CD1c-positive myeloid dendritic cell (primary cell): Measurements from ENCODE around the gene BEND7.
"Not testable (repeated sequence)": the region's sequence is repeated elsewhere in the genome, so short reads cannot be mapped to it uniquely, and the experiment has no call there.

Experiments
- DNase-seq: peaks from one replicate; pipeline ENCODE4 v3.0.0-alpha.2; 2016; ENCODE audit errors: extremely low spot score

Gene BEND7, protein sequence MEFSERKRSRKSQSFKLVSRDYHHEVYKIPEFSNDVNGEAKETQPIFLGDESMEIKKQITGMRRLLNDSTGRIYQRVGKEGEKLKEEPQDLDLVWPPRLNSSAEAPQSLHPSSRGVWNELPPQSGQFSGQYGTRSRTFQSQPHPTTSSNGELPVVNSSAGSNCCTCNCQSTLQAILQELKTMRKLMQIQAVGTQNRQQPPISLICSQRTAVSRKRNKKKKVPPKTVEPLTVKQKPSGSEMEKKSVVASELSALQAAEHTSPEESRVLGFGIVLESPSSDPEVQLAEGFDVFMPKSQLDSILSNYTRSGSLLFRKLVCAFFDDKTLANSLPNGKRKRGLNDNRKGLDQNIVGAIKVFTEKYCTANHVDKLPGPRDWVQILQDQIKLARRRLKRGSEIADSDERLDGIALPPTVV

DNA sequence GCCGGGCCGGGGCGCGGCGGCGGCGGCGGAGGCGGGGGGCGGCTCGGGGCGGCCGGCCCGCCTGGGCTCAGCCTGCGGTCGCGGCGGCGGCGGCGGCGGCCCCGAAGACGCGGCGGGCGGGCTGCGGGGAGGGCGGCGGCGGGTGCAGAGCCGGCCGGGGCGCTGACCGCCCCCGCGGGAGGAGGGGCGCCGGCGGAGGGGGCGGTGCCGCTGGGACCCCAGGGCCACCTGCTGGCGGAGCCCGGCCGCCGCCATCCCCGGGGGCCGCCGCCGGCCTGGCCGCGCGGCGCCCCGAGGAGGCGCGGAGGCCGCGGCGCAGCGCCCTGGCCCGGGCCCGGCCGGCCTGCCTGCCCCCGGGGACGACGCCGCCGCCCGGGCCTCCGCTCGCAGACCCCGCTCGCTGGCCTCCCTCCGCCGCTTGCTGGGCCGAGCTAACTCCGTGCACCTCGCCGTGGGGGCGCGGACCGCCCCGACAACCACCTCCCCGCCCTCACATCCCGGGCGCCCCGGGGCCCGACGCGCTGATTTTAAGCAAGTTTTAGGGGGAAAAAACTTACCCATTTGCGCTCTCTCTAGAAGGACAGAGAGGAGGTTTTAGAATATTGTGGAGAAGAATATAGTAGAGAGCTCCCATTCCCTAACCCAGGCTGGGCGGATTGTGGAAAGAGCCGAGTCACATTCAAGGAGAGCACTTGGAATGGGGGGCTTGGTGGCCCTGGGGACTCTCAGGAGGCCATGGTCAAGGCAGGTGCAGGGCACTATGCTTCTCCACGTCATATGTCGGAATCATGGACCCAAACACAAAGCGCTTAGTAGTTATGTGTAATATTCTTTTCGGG, at the start of gene BEND7:
BEND7 (minus strand) TSS at position 140 of the 839 bp plus-strand sequence. CDS start 481 bp downstream, outside the sequence.
- no peak for DNase-seq

DNA sequence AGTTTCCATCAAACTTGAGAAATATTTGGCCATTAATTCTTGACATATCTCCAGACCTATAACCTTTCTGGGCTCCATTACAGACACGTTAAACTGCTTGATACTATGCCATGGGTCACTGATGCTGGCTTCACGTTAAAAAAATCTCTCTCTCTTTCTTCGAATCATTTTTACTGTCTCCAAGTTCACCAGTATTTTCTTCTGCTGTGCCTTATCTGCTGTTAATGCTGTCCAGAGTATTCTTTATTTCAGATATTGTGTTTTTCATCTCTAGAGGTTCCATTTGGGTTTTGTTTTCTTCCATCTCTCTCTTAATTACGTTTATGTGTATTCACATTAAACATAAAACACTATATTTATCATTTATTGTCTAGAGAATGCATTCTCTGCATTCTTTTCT, 45.1 kb upstream of the BEND7 start:
- DNase-seq = no peak

DNA sequence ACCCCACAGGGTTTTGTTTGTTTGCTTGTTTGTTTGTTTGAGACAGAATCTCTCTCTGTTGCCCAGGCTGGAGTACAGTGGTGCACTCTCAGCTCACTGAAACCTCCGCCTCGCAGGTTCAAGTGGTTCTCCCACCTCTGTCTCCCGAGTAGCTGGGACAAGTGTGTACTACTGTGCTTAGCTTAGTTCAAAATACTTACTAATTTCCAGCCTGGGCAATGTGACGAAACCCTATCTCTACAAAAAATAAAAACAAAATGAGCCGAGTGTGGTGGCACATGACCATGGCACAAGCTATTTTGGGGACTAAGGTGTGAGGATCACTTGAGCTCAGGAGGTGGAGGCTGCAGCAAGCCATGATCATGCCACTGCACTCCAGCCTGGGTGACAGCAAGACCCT, 42.7 kb upstream of the BEND7 start:
- DNase-seq = no peak

DNA sequence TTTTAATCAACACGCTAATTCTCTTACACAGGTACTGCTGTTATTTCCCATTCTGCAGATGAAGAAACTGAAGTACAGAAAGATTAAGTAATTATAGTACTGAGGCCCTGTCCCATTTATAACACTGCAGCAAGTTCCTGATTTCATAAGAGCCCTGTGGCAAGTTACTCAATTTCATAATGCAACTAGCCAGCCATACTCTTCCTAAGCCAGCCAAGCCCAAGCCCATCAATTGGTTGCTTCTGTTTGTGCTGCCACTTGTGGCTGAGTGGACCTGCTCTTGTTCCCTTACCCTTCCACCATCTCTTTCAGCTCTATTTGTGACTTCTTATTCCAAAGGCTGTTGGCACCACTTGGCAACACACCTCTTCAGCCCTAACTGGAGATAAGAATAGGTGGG, 38.2 kb upstream of the BEND7 start:
- DNase-seq = peak; percentile 47

DNA sequence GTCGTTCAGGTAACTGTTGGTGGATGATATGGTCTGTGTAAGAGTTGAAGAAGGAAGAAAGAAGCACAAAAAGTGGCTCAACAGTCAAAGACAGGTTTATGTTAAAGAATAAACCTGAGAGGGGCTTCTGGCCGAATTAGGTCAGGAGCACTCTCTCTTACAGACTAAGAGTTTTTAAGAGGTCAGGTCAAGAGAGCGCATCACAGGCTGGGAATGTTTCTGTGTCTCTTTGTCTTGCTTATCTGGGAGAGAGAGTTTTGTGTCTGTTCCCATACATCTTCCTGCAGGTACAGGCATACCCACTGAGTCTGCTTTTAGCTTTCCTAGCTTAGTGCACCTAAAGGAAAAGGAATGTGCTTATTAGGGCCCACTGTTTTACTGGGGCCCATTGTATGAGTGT, 35.8 kb upstream of the BEND7 start:
- DNase-seq = no peak

DNA sequence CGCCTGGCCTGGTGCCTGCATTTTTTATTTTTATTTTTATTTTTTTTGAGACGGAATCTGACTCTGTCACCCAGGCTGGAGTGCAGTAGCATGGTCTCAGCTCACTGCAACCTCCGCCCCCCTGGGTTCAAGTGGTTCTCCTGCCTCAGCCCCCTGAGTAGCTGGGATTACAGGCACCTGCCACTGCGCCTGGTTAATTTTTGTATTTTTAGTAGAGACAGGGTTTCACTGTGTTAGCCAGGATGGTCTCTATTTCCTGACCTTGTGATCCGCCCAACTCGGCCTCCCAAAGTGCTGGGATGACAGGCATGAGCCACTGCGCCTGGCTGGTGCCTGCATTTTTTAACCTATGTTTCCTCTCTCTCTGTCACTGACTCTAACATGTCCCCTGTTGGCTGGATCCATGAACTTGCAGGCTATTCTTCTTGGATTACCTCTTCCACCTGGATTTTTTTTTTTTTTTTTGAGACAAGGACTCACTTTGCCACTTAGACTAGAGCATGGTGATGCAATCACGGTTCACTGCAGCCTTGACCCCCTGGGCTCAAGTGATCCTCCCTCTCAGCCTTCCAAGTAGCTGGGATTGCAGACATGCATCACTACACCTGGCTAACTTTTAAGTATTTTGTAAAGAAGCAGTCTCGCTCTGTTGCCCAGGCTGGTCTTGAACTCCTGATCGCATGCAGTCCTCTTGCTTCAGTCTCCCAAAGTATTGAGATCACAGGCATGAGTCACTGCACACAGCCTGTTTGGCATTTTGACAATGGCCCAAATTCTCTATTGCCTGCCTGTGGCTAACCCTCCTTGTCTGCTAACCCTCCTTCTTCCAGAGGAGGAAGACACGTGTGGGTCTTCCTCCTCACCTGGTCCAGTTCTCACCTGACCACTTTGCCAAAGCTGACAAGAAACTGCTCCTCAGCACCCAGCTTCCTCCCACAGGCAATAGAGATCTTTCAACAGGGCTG, 34.9 kb upstream of the BEND7 start:
- DNase-seq = no peak

DNA sequence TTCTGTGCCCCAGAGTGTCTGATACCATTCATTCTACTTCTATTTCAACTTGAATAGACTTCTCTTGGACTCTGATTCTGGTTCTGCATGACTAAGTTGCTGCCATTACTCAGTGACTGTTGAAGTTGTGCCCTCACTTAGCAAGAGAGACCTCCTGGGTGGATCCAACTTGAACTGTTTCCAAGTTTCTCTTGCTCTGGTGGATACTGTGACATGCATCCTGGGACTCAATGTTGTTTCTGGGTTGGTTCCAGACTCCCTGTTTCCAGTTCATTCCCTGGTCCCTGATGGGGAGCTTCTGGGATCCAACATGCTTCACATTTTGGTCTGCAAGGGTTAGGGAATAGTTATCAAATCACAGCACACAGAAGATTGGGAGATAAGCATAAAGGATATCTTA, 31.8 kb upstream of the BEND7 start:
- DNase-seq = no peak

DNA sequence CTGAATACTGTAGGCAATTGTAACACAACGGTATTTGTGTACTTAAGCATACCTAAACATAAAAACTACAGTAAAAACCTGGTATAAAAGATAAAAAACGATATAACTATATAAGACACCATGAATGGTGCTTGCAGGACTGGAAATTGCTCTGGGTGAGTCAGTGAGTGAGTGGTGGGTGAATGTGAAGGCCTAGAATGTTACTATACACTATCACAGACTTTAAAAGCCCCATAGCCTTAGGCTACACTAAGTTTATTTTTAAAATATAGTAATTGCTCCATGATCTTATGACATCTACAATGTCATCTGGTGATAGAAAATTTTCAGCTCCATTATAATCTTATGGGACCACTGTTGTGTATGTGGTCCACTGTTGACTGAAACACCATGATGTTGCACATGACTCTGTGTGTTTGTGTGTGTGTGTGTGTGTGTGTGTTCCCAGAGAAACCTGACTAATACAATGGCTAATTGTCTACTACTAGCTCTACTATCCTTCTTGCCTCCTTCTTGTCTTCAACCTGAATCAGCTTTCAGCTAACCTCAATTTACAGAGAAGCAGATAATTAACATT, 30.4 kb upstream of the BEND7 start:
- DNase-seq = no peak

DNA sequence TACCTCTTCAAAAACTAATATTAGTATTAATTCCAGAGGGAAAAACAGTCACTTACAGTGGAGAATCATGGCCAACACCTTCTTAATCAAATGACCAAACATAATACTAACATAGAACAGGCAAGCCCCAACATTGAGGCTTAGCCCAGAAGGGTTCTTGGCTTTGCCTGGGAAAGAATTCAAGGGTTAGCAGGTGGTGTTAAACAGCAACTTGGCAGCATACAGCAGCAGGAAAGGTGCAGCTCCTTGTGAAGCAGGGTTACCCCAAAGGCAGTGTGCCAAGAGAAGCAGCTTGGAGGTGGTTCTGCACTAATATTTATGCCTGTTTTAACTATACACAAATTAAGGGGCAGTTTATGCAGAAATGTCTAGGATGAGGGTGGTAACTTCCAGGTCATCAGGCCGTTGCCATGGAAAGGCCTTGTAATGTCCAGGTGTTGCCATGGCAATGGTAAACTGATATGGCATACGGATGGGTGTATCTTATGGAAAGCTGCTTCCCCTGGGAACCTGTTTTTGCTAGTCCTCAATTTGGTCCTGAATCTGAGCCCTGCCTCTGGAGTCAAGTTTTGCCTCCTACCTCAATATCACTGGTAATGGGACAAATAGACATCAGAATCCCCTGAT, 27.2 kb upstream of the BEND7 start:
- no peak for DNase-seq

DNA sequence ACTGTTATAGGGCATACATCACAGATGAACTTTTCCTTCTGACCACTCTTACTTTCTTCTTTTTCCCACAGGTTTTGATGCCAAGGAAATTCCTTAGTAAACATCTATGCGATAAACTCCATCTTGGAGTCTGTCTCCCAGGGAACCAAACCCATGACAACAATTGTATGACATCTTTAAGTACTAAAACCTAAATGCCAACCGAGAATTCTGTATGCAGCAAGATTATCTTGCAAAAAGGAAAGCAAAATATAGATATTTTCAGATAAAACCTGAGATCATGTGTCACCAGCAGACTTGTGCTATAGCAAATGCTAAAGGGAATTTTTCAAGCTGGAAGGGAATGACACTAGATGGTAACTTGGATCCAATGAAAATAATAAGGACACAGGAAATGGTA, 22.0 kb upstream of the BEND7 start:
- no peak for DNase-seq

DNA sequence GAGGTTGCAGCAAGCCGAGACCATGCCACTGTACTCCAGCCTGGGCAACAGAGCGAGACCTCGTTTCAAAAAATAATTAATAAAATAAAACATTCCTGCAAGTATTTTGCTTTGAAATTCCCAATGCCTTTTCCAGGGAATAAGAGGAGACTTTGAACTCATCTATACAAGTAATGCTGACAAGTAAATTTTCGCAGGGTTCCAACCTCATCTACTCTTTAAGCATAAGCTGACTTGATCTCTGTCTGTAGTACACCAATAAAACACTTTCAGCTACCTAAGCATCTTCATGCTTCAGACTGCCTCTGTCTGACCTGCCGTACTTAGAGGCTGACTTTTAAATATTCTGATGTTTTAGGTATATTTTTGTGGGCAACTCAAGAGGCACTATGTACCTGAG, 13.7 kb upstream of the BEND7 start:
- DNase-seq = no peak

DNA sequence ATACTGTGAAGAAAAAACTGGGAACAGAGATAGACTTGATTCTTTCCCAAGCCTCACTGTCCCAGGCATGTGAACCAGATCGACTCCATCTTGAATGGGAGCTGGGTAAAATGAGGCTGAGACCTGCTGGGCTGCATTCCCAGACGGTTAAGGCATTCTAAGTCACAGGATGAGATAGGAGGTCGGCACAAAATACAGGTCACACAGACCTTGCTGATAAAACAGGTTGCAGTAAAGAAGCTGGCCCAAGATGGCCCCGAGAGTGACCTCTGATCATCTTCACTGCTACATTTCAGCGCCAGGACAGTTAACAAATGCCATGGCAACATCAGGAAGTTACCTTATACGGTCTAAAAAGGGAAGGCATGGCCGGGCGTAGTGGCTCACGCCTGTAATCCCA, 9.2 kb upstream of the BEND7 start:
- DNase-seq = not testable (repeated sequence)

DNA sequence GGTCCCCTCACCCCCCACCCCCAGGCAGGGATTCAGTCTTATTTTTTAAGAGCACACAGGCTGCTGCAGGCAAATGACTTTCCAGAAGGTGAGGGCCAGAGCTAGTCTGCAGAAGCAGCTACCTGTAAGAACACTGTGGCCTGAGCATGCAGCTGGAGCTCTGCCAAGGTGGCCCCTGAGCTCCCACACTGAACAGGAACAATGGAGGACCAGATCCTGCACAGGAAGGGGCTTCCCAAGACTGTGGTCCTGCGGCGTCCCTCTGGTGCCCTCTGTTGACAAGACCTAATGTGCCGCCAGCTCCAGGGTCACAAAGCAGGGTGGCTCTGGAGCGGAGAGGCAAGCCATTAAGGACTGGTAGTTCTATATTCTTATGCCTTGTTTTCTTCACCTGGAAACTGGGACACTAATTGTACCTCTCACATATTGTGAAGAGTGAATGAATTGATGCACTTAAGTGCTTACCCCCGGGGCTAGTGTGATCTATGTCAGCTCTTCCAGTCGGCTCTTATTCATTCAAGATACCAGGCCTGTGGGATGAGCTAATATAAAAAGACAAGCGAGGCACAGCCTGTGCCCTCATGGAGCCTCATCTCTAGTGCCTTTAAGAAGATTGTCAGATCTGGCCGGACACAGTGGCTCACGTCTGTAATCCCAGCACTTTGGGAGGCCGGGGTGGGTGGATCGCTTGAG, 8.0 kb upstream of the BEND7 start:
- DNase-seq = no peak

DNA sequence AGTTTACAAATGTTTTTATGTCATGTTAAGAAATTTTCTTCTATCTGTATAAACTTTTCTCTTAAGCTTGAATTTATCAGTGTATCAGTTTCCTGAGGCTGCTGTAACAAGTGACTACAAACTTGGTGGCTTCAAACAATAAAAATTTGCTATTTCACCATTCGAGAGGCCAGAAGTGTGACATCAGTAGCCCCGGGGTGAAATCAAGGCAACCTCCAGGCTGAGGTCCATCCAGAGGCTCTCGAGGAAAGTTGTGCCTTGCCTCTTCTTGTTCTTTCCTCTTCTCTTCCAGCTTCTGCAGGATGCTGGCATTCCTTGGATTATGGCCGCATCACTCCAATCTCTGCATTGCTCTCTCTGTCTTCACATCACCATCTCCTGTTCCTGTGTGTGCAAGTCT, 6.5 kb upstream of the BEND7 start:
- no peak for DNase-seq

DNA sequence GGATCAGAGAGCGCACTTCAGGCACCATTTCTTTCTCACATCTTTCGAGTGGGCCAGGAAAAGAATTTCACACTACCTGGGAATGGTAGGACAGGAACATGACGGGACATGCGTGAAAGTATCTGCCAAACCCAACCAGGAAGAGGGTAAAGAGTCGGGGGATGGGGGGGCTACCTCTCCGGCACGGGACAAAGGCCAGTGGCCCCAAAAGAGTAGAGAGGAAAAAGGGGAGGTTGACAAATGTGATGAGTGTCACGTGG, 830 bp upstream of the BEND7 start:
- no peak for DNase-seq

DNA sequence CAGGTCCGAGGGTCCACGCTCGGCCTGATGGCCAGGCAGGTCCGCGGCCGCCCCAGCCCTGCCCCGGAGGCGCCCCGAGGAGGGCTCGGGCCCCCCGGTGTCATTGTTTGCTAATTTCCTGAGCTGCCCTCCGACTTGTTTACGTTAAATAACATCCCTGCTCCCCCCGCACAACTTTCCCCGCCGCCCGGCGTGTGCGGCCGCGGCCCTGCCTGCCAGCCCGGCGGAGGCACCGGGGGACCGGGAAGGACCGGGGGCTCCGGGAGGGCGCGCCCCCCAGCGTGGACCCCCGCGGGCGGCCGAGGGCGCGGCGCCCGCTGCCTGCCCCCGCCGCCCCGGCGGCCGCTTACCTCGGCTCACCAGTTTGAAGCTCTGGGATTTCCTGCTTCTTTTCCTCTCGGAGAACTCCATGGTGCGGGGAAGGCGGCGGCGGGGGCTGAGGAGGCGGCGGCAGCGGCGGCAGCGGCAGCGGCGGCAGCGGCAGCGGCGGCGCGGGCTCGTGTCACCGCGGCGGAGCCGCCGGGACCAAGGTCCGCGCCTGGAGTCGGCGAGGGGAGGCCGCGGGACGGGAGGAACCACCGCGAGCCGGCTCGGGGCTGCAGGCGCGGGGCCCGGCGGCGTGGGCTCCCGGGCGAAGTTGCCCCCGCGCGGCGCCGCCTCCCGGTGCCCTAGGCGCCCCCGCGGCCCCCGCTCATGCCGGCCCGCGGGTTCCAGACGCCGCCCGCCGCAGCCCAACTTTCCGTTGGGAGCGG, 515 bp downstream of the BEND7 start:
- DNase-seq = peak; percentile 10

DNA sequence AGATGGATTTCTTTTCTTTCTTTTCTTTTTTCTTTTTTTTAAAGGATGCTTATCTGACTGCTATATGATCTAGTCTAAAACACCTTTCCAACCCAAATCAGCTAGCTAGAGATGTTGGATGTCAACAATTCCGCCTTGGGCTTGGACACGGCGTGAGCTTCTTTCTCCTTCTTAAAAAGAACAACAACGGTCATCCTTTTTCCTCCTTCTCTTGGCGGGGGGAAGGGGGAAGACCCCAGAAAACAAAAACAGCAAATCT, 1.0 kb downstream of the BEND7 start:
- no peak for DNase-seq

DNA sequence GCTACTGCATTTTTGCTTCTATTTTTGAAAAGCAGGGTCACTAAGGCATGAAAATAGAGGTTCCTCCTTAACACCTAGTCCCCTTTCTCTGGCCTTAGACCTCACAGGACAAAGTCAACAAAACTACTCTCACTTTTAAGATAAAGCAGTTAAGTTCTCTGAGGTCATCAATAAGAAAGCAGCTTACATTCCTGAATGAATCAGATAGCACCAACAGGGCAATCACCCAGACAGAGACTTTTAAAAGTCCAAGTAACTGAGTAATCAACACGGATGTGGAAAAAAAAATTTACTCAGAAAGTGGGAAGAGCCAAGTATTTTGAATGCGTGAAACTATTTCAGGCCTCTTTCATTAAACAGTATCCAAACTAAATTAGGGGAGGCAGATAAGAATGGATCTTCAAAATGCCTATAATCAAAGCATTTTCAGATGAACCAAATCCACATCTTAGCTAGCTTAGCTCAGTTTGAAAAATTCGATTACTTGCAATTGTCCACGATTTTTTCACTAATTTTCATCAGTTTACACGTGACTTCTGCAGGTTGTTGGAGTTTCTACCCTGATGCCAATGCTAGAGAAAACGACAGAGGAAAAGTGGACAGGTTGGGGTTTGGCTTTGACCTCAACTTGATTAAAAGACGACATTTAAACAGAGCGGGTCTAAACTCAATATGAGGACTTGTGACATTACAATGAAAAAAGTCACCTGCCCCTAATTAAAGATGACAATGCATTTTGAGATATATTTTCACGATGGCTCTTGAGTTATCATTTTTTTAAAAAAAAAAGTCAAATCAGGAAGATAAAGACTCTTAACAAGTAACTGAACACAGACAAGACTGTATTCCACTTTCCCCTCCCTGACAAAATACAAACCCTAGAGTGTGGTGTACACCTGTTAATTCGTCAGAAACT, 1.6 kb downstream of the BEND7 start:
- DNase-seq = no peak

DNA sequence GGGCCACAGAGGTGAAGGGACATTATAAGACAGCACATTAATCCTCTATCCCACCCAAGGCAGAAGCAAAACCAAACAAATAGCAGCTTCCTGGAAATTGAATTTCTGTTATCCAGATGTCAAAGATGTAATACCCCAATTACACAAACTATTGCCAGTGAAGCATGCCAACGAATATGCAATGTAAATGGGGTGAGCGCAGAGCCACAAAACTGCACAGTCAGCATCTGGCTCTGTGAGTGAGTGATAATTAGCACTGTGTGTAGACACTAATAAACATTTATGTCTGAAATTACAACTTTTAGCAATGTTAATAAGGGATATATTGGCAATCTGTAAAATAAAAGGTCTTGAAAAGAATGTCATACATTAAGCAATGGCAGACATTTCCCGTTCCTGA, 3.2 kb downstream of the BEND7 start:
- no peak for DNase-seq
